GM23338 (cell line): ENCODE data around the gene GRIK2. TPM values are rescaled to one million over a fixed set of nuclear protein-coding genes. Genes with fewer than 3 reads are reported as not detected.

Experiments used
- ATAC-seq: fragments of 200-7000 bp; cut with Tn5 transposase; 3 replicates; pipeline ENCODE4 v1.9.1; 2020
- DNase-seq: peaks from one replicate; pipeline ENCODE4 v3.0.0-alpha.2; 2015; ENCODE audit warnings: low spot score
- H2AFZ ChIP-seq: fragments of 200-600 bp; sonication (generic); 2 replicates; pipeline ENCODE4 v1.8.0; 2016; ENCODE audit warnings: antibody characterized with exemption, mild to moderate bottlenecking, moderate library complexity
- H3F3A ChIP-seq: fragments of 200-600 bp; sonication (generic); replicated peaks from 2 replicates; pipeline ENCODE4 v1.8.0; 2017; ENCODE audit warnings: antibody characterized with exemption, mixed run types, low read depth
- H3K27ac ChIP-seq: fragments of 200-600 bp; sonication (generic); 2 replicates; pipeline ENCODE4 v1.6.1; 2016; ENCODE audit warnings: low read depth
- H3K27me3 ChIP-seq: fragments of 200-600 bp; sonication (generic); 2 replicates; pipeline ENCODE4 v1.8.0; 2016; ENCODE audit warnings: mild to moderate bottlenecking, mixed run types, moderate library complexity; ENCODE audit not compliant: insufficient read depth
- H3K36me3 ChIP-seq: fragments of 200-600 bp; sonication (generic); 2 replicates; pipeline ENCODE4 v1.8.0; 2016; ENCODE audit warnings: mild to moderate bottlenecking; ENCODE audit not compliant: insufficient read depth
- H3K4me1 ChIP-seq: fragments of 200-600 bp; sonication (generic); 2 replicates; pipeline ENCODE4 v1.8.0; 2016; ENCODE audit warnings: mild to moderate bottlenecking, moderate library complexity; ENCODE audit not compliant: insufficient read depth
- H3K4me2 ChIP-seq: fragments of 200-600 bp; sonication (generic); 2 replicates; pipeline ENCODE4 v1.7.1; 2017; ENCODE audit warnings: mixed run types
- H3K4me3 ChIP-seq: fragments of 200-600 bp; sonication (generic); 2 replicates; pipeline ENCODE4 v1.6.1; 2016; ENCODE audit warnings: mixed run types
- H3K79me2 ChIP-seq: fragments of 200-600 bp; sonication (generic); replicated peaks from 2 replicates; pipeline ENCODE4 v1.8.0; 2017; ENCODE audit warnings: mild to moderate bottlenecking; ENCODE audit not compliant: insufficient read depth
- H3K9me2 ChIP-seq: fragments of 200-600 bp; sonication (generic); 2 replicates; pipeline ENCODE4 v1.8.0; 2017; ENCODE audit not compliant: insufficient read depth
- H4K20me1 ChIP-seq: fragments of 200-600 bp; sonication (generic); replicated peaks from 2 replicates; pipeline ENCODE4 v1.8.0; 2017; ENCODE audit warnings: mild to moderate bottlenecking; ENCODE audit not compliant: insufficient read depth
- H3K27ac Mint-ChIP-seq: 2 replicates; pipeline ENCODE4 v1.8.0; 2020; ENCODE audit warnings: inconsistent platforms, mild to moderate bottlenecking, moderate library complexity, mixed read lengths
- H3K27me3 Mint-ChIP-seq: 3 replicates; pipeline ENCODE4 v1.8.0; 2022; ENCODE audit warnings: low read depth, mild to moderate bottlenecking, moderate library complexity, mixed read lengths, inconsistent platforms; ENCODE audit not compliant: insufficient read depth, poor library complexity
- H3K36me3 Mint-ChIP-seq: 3 replicates; pipeline ENCODE4 v1.8.0; 2021; ENCODE audit warnings: low read depth, mild to moderate bottlenecking, inconsistent platforms, moderate library complexity, mixed read lengths
- H3K4me1 Mint-ChIP-seq: 3 replicates; pipeline ENCODE4 v1.8.0; 2020; ENCODE audit warnings: mild to moderate bottlenecking, inconsistent platforms, mixed read lengths
- H3K4me3 Mint-ChIP-seq: 3 replicates; pipeline ENCODE4 v1.8.0; 2021; ENCODE audit warnings: moderate library complexity, mild to moderate bottlenecking, inconsistent platforms, mixed read lengths
- H3K9me3 Mint-ChIP-seq: 3 replicates; pipeline ENCODE4 v1.8.0; 2020; ENCODE audit warnings: moderate library complexity, mild to moderate bottlenecking, inconsistent platforms, mixed read lengths
- CREB1 ChIP-seq: fragments of 250-450 bp; sonication (Bioruptor Pico); IDR thresholded peaks from 2 replicates; pipeline ENCODE4 v1.5.0; 2020; ENCODE audit warnings: low read depth, mild to moderate bottlenecking, moderate library complexity
- CTCF ChIP-seq, 2 experiments: fragments of 200-600 bp in 1 of 2; sonication (generic) in 1 of 2; conservative IDR thresholded peaks; 2 replicates each; pipeline versions ENCODE4 v1.5.1 to v1.6.1; 2016 to 2017; ENCODE audit warnings: antibody characterized with exemption in 2 of 2, low read depth in 2 of 2, mild to moderate bottlenecking in 2 of 2, moderate library complexity in 1 of 2
- ETS1 ChIP-seq: IDR thresholded peaks from 2 replicates; pipeline ENCODE4 v1.6.1; 2016; ENCODE audit warnings: antibody characterized with exemption
- EZH2 ChIP-seq: fragments of 200-600 bp; sonication (generic); IDR thresholded peaks from one replicate; pipeline ENCODE4 v1.8.0; 2017; ENCODE audit warnings: antibody characterized with exemption, mild to moderate bottlenecking, low read depth; ENCODE audit not compliant: unreplicated experiment
- EZH2phosphoT487 ChIP-seq: fragments of 200-600 bp; sonication (generic); IDR thresholded peaks from one replicate; pipeline ENCODE4 v1.8.1; 2018; ENCODE audit warnings: antibody characterized with exemption; ENCODE audit not compliant: unreplicated experiment
- NANOG ChIP-seq: IDR thresholded peaks from 2 replicates; pipeline ENCODE4 v1.6.1; 2016; ENCODE audit warnings: antibody characterized with exemption, borderline replicate concordance
- STAT1 ChIP-seq: IDR thresholded peaks from one replicate; pipeline ENCODE4 v1.6.1; 2016; ENCODE audit warnings: antibody characterized with exemption; ENCODE audit not compliant: unreplicated experiment
- ZNF114 ChIP-seq: fragments of 250-450 bp; sonication (Bioruptor Pico); IDR thresholded peaks from 2 replicates; pipeline ENCODE4 v1.5.0; 2020; ENCODE audit warnings: mild to moderate bottlenecking, moderate library complexity
- ZNF462 ChIP-seq: fragments of 250-450 bp; sonication (Bioruptor Pico); IDR thresholded peaks from 2 replicates; pipeline ENCODE4 v1.5.0; 2020; ENCODE audit warnings: mild to moderate bottlenecking, moderate library complexity
- polyA plus RNA-seq: library from polyadenylated mRNA; unstranded; fragments of >200 nt; fragmentation: Nextera tagmentation; extraction: Ambion mirVana; gene quantifications from 2 replicates; pipeline ENCODE4 v1.2.1, GENCODE V29; 2016
- total RNA-seq: library from RNA; depleted of rRNA; stranded (reverse); fragments of >200 nt; shearing (Covaris generic); gene quantifications from 2 replicates; pipeline ENCODE4 v1.2.3, GENCODE V29; 2014
- TF ChIP-seq, protein P1 (sequence below): IDR thresholded peaks from one replicate; pipeline ENCODE4 v1.6.1; 2018; ENCODE audit warnings: antibody characterized with exemption; ENCODE audit not compliant: unreplicated experiment

Gene GRIK2
- total and polyA plus RNA-seq, 2 experiments from 2014 or later: 0.73 to 3.0 TPM

DNA sequence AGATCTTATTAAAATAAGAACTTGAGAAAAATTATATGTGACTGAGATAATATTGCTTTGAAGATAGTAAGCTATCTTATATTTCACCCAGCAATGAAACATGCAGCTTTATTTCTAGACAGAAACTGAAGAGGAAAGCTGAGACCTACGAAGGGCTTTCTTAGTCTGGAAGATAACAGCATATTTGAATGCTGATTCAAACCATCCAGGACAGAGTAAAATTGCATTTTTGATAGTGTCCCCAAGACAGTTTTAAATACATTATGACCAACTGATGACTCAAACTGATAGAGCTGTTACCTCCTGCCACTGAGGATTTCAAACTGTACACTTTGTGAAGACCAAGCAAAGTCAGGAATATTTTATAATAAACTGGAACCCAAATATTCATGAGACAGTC, 409.6 kb downstream of the GRIK2 start (continued):
- TF ChIP-seq ETS1: no peak
- TF ChIP-seq STAT1: no peak
- TF ChIP-seq NANOG: no peak
- TF ChIP-seq EZH2: no peak
- no peak for TF ChIP-seq ZNF114 (CRISPR knock-in tag)
- no peak for TF ChIP-seq CREB1 (CRISPR knock-in tag)

DNA sequence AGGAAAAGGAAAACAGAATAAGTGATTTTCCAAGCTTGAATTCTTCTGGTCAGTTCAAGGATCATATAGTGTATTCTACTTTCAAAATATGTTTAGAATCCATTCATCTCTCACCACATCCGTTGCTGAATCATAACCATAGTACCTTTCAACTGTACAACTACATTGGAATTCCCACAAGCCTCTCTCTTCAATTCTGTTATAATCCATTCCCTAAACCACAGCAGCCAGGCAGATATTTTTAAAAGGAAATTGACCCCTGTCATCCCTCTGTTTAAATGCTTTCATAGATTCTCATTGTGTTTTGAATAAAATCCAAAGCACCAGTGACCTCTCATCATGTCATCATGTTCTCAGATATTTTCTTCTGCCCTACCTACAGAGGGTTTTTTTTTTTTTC, 412.7 kb downstream of the GRIK2 start:
- no peak overlapping the region for H3K4me2 ChIP-seq
- no peaks in the 10 kb centered on the region for H4K20me1 ChIP-seq
- Mint-ChIP-seq H3K36me3 (no peaks in the 10 kb centered on the region), H3K27me3 (no peaks in the 10 kb centered on the region), H3K4me3 (no peak overlapping the region), H3K4me1 (peaks cover 8% of the 10 kb centered on the region), H3K27ac (no peak overlapping the region), H3K9me3 (no peaks in the 10 kb centered on the region)
- no peaks in the 10 kb centered on the region for H3K27me3 ChIP-seq
- no peak for TF ChIP-seq NANOG
- no peak for TF ChIP-seq ZNF462 (CRISPR knock-in tag)
- no peak for TF ChIP-seq CTCF (conservative IDR thresholded peaks at IDR 0.05; ENCODE audit: low read depth in 2 of 2)
- TF ChIP-seq, protein P1, sequence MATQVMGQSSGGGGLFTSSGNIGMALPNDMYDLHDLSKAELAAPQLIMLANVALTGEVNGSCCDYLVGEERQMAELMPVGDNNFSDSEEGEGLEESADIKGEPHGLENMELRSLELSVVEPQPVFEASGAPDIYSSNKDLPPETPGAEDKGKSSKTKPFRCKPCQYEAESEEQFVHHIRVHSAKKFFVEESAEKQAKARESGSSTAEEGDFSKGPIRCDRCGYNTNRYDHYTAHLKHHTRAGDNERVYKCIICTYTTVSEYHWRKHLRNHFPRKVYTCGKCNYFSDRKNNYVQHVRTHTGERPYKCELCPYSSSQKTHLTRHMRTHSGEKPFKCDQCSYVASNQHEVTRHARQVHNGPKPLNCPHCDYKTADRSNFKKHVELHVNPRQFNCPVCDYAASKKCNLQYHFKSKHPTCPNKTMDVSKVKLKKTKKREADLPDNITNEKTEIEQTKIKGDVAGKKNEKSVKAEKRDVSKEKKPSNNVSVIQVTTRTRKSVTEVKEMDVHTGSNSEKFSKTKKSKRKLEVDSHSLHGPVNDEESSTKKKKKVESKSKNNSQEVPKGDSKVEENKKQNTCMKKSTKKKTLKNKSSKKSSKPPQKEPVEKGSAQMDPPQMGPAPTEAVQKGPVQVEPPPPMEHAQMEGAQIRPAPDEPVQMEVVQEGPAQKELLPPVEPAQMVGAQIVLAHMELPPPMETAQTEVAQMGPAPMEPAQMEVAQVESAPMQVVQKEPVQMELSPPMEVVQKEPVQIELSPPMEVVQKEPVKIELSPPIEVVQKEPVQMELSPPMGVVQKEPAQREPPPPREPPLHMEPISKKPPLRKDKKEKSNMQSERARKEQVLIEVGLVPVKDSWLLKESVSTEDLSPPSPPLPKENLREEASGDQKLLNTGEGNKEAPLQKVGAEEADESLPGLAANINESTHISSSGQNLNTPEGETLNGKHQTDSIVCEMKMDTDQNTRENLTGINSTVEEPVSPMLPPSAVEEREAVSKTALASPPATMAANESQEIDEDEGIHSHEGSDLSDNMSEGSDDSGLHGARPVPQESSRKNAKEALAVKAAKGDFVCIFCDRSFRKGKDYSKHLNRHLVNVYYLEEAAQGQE: no peak
- no peak for TF ChIP-seq EZH2phosphoT487
- TF ChIP-seq CREB1 (CRISPR knock-in tag): no peak
- TF ChIP-seq EZH2: no peak
- no peak for TF ChIP-seq ZNF114 (CRISPR knock-in tag)
- H3K4me3 ChIP-seq: no peak overlapping the region
- H3K4me1 ChIP-seq: no peaks in the 10 kb centered on the region
- H3K27ac ChIP-seq: no peak overlapping the region
- no peaks in the 10 kb centered on the region for H3K9me2 ChIP-seq
- H2AFZ ChIP-seq: no peak overlapping the region
- H3K79me2 ChIP-seq: no peaks in the 10 kb centered on the region
- no peaks in the 10 kb centered on the region for H3K36me3 ChIP-seq
- no peak for DNase-seq
- no peaks in the 10 kb centered on the region for H3F3A ChIP-seq
- ATAC-seq: no peak
